ENCODE measurements around the gene PANX2. TPM values are rescaled to one million over a fixed set of nuclear protein-coding genes. Genes with fewer than 3 reads are reported as not detected.

PANX2 gene
- total and polyA plus RNA-seq, 2 experiments from 2014 or later, result 2.8 to 5.1 TPM

GRCh38 chr22:50189849-50190181 is 19.3 kb downstream of the PANX2 start:
- Histone ChIP-seq H3K4me1 (ENCODE audit: insufficient read depth) (peaks cover 8% of the 10 kb centered on the region; the same call in 1 of the 2 replicates), H3K27me3 (ENCODE audit: insufficient read depth) (no peaks in the 10 kb centered on the region), H3K36me3 (ENCODE audit: insufficient read depth) (no peaks in the 10 kb centered on the region), H3K4me3 (peak overlapping the region; percentile 42; the same call in 1 of the 2 replicates), H3K9me2 (ENCODE audit: insufficient read depth) (no peaks in the 10 kb centered on the region), H4K20me1 (replicated peaks; ENCODE audit: insufficient read depth) (peaks cover 20% of the 10 kb centered on the region; the same call in 1 of the 2 replicates), H3K4me2 (peak overlapping the region; percentile 73; the same call in 1 of the 2 replicates), H2AFZ (no peak overlapping the region), H3F3A (replicated peaks; ENCODE audit: low read depth) (0 out of 2 replicates have a peak, but pooled peaks cover 2% of the 10 kb centered on the region), H3K79me2 (replicated peaks; ENCODE audit: insufficient read depth) (peaks cover 44% of the 10 kb centered on the region), H3K27ac (ENCODE audit: low read depth) (no peak overlapping the region)
- Mint-ChIP-seq H3K27me3 (ENCODE audit: insufficient read depth, low read depth, poor library complexity) (peaks cover 15% of the 10 kb centered on the region), H3K4me1 (peaks cover 13% of the 10 kb centered on the region), H3K9me3 (no peaks in the 10 kb centered on the region), H3K27ac (no peak overlapping the region), H3K4me3 (peak overlapping the region; percentile 48; the same call in 2 of the 3 replicates), H3K36me3 (ENCODE audit: low read depth) (peaks cover 4% of the 10 kb centered on the region; the same call in 1 of the 3 replicates)
- TF ChIP-seq EZH2phosphoT487 (IDR thresholded peaks at IDR 0.05; ENCODE audit: unreplicated experiment), result no peak
- TF ChIP-seq EZH2 (IDR thresholded peaks at IDR 0.05; ENCODE audit: low read depth, unreplicated experiment), result no peak
- no peak for TF ChIP-seq JUNB (IDR thresholded peaks at IDR 0.05; ENCODE audit: unreplicated experiment)
- no peak for TF ChIP-seq ETS1 (IDR thresholded peaks at IDR 0.05)
- no peak for TF ChIP-seq STAT1 (IDR thresholded peaks at IDR 0.05; ENCODE audit: unreplicated experiment)
- no peak for TF ChIP-seq NANOG (IDR thresholded peaks at IDR 0.05; ENCODE audit: borderline replicate concordance)
- no peak for TF ChIP-seq CTCF (conservative IDR thresholded peaks at IDR 0.05; ENCODE audit: low read depth in 2 of 2)
- TF ChIP-seq CREB1 (CRISPR knock-in tag; IDR thresholded peaks at IDR 0.05; ENCODE audit: low read depth), result no peak
- no peak for TF ChIP-seq ZNF462 (CRISPR knock-in tag; IDR thresholded peaks at IDR 0.05)
- no peak for TF ChIP-seq REST (IDR thresholded peaks at IDR 0.05; ENCODE audit: unreplicated experiment)
- no peak for TF ChIP-seq ZNF331 (CRISPR knock-in tag; IDR thresholded peaks at IDR 0.05; ENCODE audit: low read depth)
- TF ChIP-seq POLR2AphosphoS5 (IDR thresholded peaks at IDR 0.05; ENCODE audit: low read depth), result no peak
- no peak for TF ChIP-seq ZNF114 (CRISPR knock-in tag; IDR thresholded peaks at IDR 0.05)
- DNase-seq (ENCODE audit: low spot score), result no peak
- peak; percentile 1; the same call in 2 of the 3 replicates for ATAC-seq
